ENCODE measurements around the gene ATXN3L.
A peak's percentile ranks its signal among the peaks of the same experiment; 100 is the strongest.
"Not testable (repeated sequence)": the region's sequence is repeated elsewhere in the genome, so short reads cannot be mapped to it uniquely, and the experiment has no call there.

Gene ATXN3L

GRCh38 chrX:13307041-13307440, 12.8 kb downstream of the ATXN3L start:
- DNase-seq (ENCODE audit: low read depth, low spot score) = no peak

DNA sequence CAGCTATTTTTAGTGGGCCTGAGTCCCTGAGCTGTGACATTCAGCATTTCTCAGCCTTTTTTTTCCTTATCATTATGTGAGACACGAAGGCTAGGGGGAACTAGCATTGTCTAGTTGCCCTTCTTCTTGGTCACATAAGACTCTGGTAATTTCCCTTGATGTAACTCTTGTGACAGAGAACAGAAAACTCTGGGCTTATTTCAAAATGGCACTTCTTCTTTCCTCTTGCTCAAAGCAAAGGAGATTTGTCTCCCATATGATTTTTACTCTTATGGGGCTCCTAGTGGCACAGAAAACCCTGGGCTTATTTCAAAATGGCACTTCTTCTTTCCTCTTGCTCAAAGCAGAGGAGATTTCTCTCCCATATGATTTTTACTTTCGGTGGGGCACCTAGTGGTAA, 14.7 kb downstream of the ATXN3L start:
- no peak for DNase-seq (ENCODE audit: low read depth, low spot score)

DNA sequence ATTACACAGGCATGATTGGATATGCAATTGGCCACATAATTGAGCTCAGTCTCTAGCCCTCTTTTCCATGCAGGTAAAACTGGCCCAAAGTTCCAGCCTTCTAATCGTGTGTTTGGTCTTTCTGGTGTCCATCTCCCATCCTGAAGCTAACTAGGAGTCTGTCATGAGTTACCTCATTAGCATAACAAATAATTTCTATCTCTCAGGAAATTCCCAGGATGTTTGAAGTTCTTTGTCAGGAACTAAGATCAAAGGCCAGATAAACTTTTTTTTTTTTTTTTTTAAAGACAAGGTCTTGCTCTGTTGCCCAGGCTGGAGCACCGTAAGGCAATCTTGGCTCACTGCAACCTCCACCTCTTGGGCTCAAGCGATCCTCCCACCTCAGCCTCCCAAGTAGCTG, 15.8 kb downstream of the ATXN3L start:
- DNase-seq (ENCODE audit: low read depth, low spot score) = peak; percentile 34

- not testable (repeated sequence) for DNase-seq (ENCODE audit: low read depth, low spot score)
Measured at GRCh38 chrX:13303248-13303647, 16.6 kb downstream of the ATXN3L start.

DNA sequence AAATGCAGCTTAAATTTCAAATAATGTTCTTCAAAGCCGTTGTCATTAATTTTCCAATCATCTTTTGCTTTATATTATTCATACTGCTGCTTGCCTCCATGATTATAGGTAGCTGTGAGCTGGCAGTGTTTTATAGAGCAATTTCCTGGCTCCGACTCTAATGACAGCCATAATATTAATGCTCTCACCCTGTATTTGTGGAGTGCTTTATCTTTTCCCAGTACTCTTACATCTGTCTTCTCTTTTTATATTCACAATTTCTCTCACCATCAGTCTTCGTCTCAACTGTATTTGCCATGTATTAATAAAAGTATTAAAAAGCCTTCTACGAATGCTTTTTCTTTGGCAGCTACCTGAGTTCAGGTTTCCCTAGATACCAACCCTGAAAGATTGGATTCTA, 21.0 kb downstream of the ATXN3L start:
- DNase-seq (ENCODE audit: low read depth, low spot score) = no peak

DNA sequence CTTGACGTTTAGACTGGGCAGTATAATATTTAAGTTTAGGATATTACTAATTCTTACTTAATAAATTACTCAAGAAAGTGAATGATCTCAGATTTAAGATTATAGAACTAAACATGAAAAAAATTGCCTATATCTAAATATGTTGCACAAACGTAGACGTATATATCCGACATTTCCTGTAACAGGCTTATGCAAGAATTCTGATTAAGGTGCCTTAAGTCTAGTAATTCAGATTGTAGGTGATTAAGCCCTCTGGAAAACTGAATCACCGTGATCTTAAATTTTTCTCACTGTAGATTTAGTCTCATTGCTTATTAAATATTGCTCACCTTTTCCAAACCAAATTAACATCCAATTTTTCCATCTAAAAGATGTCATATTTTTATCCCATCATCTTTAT, 24.0 kb downstream of the ATXN3L start:
- DNase-seq (ENCODE audit: low read depth, low spot score) = no peak

DNA sequence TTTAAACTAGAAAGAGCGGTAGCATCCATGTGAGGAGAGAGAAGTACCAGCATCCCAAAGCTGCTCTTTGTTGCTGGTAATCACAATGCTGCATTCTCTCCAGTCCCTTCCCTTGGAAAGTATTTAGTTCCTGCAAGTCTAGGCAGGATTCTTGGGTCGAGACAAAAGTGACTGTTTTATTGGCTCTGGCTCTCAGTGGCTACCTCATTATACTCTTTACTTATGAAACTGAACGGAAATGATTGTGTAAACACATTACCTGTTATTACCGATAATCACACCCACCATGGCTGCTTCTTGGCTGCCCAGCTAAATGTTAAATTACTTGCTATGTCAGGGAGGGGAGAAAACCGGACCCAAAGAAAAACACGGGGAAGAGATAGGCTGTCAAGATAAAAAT, 26.2 kb downstream of the ATXN3L start:
- DNase-seq (ENCODE audit: low read depth, low spot score) = peak; percentile 30

- no peak for DNase-seq (ENCODE audit: low read depth, low spot score)
Measured at GRCh38 chrX:13290891-13291614, 28.8 kb downstream of the ATXN3L start.

- DNase-seq (ENCODE audit: low read depth, low spot score) = no peak
Measured at GRCh38 chrX:13288671-13289070, 31.2 kb downstream of the ATXN3L start.

DNA sequence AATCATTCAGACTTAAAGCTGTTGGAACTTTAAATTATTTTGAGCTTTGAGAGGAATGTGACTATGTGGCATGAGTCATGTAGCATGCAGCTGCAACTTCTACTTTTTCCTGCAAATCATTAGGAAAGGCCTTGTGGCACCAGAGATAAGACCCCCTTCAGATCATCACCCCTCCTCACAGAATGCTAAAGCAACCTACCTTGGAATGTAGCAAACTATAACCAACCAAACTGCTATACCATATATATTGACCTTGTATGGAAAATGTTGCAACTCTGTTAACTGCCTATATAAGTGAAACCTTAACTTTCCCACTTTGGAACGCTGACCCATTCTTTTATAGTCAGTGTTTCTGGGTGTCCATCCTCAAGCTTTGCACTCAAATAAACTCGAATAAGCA, 32.0 kb downstream of the ATXN3L start:
- DNase-seq (ENCODE audit: low read depth, low spot score) = no peak

DNA sequence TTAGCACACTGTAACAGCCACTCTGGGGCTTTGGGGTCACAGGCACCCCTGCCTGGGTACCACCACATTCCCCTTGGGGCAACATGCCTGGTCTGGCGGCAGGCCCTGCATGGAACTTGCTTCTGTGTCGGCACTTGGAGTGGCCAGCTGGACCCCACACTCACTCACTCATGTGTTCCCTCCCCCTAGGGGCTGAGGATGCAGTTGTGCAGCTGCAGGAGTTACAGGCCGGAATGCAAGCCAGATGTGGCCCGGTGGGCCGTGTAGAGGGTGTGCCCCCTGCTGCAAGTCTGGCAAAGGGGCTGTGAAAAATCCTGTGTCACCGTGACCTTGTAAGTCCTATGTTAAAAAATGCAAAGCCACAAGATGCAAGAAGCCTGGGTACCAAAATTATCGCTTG, 34.2 kb downstream of the ATXN3L start:
- no peak for DNase-seq (ENCODE audit: low read depth, low spot score)

DNA sequence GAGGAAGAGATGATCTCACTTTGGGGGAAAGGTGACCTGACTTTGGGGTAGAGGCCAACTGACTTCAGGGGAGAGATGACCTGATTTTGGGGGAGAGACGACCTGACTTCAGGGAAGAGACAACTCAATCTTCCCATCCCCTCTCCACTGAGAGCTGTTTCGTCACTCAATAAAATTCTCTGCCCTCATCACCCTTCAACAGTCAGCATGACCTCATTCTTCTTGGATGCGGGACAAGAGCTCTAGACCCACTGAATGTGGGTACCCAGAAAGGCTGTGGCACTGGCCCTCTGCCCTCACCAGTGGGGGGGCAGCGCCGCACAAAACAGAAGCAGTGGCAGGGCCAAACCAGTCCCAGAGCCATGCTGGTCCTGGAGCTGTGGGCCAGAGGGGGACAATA, 34.6 kb downstream of the ATXN3L start:
- no peak for DNase-seq (ENCODE audit: low read depth, low spot score)

- no peak for DNase-seq (ENCODE audit: low read depth, low spot score)
Measured at GRCh38 chrX:13284570-13284969, 35.3 kb downstream of the ATXN3L start.

DNA sequence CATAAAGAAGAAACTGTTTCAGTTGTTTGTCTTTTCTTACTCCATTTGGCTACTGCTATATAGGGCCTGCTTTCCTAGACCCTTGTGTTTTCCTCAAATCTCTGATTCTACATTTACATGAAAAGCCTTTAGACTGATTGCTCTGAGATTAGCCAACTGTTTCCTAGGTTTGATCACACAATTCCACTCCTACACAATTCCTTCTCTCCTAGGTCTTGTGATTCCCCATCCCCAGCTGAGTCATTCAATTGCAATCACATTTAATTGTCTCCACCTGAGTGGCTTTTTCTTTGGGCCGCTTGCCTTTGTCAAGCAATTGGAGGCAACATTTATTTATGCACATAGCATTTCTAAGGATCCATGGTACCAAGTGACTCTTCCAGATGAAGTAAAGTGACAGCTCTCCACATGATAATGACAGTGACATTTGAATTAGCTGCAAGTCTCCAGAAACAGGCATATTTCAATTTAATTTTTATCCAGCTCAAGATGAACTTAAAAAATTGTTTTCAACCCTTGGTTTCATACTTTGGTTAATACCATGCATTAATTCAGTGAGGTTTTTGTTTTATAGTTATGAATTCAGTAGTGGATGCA, 35.8 kb downstream of the ATXN3L start:
- DNase-seq (ENCODE audit: low read depth, low spot score) = peak; percentile 39

DNA sequence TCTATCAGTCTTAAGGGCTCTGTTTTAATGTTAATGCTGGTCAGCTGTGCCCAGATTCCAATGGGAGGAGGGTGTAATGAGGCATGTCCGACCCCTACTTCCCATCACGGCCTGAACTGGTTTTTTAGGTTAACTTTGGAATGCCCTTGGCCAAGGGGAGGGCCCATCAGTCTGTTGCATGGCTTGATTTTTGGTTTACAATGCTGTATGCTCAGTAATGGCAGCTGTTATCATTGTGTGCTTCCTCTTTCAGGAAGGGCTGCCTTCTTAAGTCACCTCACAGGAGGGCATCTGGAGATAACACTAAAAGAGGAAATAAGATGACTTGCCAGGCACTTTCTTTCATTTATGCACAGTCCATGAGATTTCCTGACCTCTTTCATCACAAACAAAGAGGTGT, 36.3 kb downstream of the ATXN3L start:
- peak; percentile 40 for DNase-seq (ENCODE audit: low read depth, low spot score)

DNA sequence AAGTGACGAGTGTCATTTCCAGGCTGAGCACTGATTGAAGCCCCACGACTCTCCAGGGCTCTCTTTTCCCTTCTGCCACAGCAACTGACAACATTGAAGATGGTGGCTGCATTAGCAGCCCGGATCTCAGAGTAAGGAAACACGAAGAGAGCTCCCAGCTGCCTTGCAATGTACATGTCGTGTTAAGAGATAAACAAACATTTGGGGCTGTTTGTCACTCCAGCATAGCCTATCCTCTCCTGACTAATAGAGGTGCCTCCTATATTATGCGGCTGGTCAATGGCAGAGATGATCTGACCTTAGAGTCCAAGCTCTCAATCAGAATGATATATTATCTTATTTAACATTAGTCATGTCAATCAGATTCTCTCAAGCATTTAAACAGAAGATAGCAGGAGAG, 38.6 kb downstream of the ATXN3L start:
- no peak for DNase-seq (ENCODE audit: low read depth, low spot score)

- DNase-seq (ENCODE audit: low read depth, low spot score) = no peak
Measured at GRCh38 chrX:13279279-13280018, 40.4 kb downstream of the ATXN3L start.

- DNase-seq (ENCODE audit: low read depth, low spot score) = no peak
Measured at GRCh38 chrX:13277539-13277938, 42.3 kb downstream of the ATXN3L start.

- no peak for DNase-seq (ENCODE audit: low read depth, low spot score)
Measured at GRCh38 chrX:13276991-13277390, 42.9 kb downstream of the ATXN3L start.

DNA sequence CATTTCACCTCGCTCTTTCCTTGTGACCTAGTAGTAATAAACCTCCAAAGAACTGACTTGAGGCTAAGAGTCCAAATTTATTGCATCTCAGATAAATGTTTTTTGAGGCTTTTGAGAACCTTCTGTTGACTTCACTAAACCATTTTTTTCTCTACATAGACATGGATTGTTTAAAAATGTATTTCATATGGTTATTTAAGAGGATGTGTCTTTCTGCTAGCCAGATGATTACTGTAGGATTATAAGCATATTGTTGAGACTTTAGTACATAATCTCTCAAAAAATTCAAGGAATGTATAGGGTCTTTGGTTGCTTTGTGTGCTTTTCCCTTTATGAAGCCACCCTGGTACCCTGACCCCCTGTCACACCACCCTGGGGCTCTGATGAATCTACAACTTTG, 44.8 kb downstream of the ATXN3L start:
- no peak for DNase-seq (ENCODE audit: low read depth, low spot score)

GRCh38 chrX:13272426-13272825, 47.4 kb downstream of the ATXN3L start:
- peak; percentile 50 for DNase-seq (ENCODE audit: low read depth, low spot score)

- DNase-seq (ENCODE audit: low read depth, low spot score) = no peak
Measured at GRCh38 chrX:13271511-13271910, 48.3 kb downstream of the ATXN3L start.

DNA sequence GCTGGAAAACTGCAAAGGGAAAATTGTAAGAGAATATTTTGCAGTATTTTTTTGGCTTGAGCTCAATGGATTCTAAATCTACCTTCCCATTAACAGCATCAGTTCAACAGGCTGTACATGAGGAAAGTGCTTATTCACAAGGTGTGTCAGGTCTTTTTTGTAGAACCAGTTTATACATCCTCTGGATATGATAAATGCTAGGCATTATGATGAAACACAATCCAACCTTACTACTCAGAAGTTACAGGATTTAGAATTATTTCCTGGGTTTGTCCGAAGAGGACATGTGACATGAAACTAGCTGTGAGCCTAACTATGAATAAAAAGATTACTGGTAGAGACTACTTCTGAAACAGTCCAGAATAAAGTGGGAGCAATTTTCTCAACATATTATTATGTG, 49.5 kb downstream of the ATXN3L start:
- DNase-seq (ENCODE audit: low read depth, low spot score) = no peak

Measured in ELF-1 (cell line).